ENCODE measurements around the gene BIRC2.

GRCh38 chr11:102322560-102322959 lies 24.5 kb upstream of the BIRC2 start:
- TF ChIP-seq CTCF (IDR thresholded peaks at IDR 0.05) (no peak), POLR2A (IDR thresholded peaks at IDR 0.05) (no peak)
